ENCODE measurements around the gene NOP16. TPM values are rescaled to one million over a fixed set of nuclear protein-coding genes. Genes with fewer than 3 reads are reported as not detected.
A peak's percentile ranks its signal among the peaks of the same experiment; 100 is the strongest.

NOP16 gene
- total and polyA plus RNA-seq, 8 donors, result 4.3 to 55.8 (median 30.9) TPM; not detected in 1

DNA sequence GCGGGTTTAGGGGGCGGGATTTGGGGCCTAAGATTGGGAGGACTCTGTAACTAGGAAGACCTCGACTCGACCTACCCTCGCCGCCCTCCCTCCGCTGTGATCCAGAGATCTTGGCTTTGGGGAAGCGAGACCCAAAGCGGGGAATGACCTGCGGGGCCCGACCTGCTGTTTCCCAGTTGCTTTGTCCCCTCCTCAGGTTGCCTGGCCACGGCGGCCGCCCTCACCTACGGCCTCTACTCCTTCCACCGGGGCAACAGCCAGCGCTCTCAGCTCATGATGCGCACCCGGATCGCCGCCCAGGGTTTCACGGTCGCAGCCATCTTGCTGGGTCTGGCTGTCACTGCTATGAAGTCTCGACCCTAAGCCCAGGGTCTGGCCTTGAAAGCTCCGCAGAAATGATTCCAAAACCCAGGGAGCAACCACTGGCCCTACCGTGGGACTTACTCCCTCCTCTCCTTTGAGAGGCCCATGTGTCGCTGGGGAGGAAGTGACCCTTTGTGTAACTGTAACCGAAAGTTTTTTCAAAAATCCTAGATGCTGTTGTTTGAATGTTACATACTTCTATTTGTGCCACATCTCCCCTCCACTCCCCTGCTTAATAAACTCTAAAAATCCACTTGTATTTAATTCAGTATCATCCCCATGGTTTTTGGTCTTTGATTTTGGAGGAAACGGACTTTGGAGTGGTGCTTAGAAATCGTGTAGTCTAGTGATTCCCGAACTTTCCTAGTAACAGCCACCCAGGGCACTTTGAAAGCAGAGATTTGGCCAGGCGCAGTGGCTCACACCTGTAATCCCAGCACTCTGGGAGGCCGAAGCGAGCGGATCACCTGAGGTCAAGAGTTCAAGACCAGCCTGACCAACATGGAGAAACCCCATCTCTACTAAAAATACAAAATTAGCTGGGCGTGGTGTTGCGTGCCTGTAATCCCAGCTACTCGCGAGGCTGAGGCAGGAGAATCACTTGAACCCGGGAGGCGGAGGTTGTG lies 1.0 kb upstream of the NOP16 start:
- intact Hi-C loops (cut with DNase I; ENCODE audit: low total_unique reads), result no loop called here
- H3K4me1 ChIP-seq, result peaks cover 16 to 36% (median 31%) of the 10 kb centered on the region in 4 donors
- peaks cover 22 to 66% (median 53%) of the 10 kb centered on the region in 4 donors for H3K36me3 ChIP-seq
- no peaks in the 10 kb centered on the region for H3K27me3 ChIP-seq
- WGBS, 5 donors, result 26 to 41% (median 27%) methylated on average over 27 to 41 of the region's 41 CpGs
- no peak for DNase-seq
- peak; percentile 5 to 93 (median 64) for TF ChIP-seq POLR2AphosphoS5 (IDR thresholded peaks at IDR 0.05)
- TF ChIP-seq POLR2A (IDR thresholded peaks at IDR 0.05), result peak in 1 of 4 donors; percentile 69
- TF ChIP-seq CTCF (IDR thresholded peaks at IDR 0.05), result no peak
- no peak for TF ChIP-seq EP300 (IDR thresholded peaks at IDR 0.05)
- H3K9me3 ChIP-seq, result no peaks in the 10 kb centered on the region
- peak overlapping the region; percentile 71 to 100 (median 92) for H3K4me3 ChIP-seq
- H3K27ac ChIP-seq, result peak overlapping the region; percentile 93 to 98 (median 97)

- Histone ChIP-seq H3K4me3 (peak overlapping the region; percentile 71 to 100 (median 92)), H3K27me3 (no peaks in the 10 kb centered on the region), H3K9me3 (no peaks in the 10 kb centered on the region), H3K27ac (peak overlapping the region; percentile 19 to 98 (median 96)), H3K4me1 (peaks cover 16 to 36% (median 31%) of the 10 kb centered on the region in 4 donors), H3K36me3 (peaks cover 35 to 66% (median 53%) of the 10 kb centered on the region in 4 donors)
- TF ChIP-seq POLR2AphosphoS5 (IDR thresholded peaks at IDR 0.05), result no peak
- TF ChIP-seq EP300 (IDR thresholded peaks at IDR 0.05), result no peak
- TF ChIP-seq CTCF (IDR thresholded peaks at IDR 0.05), result no peak
- TF ChIP-seq POLR2A (IDR thresholded peaks at IDR 0.05), result no peak
- 0 to 2% (median 0%) methylated on average over 21 to 29 of the region's 29 CpGs for WGBS, 5 donors
- peak in 1 of 2 donors; percentile 51 for DNase-seq
- intact Hi-C loops (cut with DNase I; ENCODE audit: low total_unique reads), result no loop called here
These were observed 375 bp downstream of the NOP16 start for GRCh38 chr5:176388003-176388443.

- Histone ChIP-seq H3K9me3 (no peaks in the 10 kb centered on the region), H3K27me3 (no peaks in the 10 kb centered on the region), H3K27ac (peak overlapping the region in 3 of 5 donors; percentile 93 to 98 (median 96)), H3K4me1 (peaks cover 16 to 36% (median 31%) of the 10 kb centered on the region in 4 donors), H3K4me3 (peak overlapping the region; percentile 71 to 100 (median 92)), H3K36me3 (peaks cover 32 to 66% (median 53%) of the 10 kb centered on the region in 4 donors)
- no peak for DNase-seq
- intact Hi-C loops (cut with DNase I; ENCODE audit: low total_unique reads), result no loop called here
- TF ChIP-seq EP300 (IDR thresholded peaks at IDR 0.05) (no peak), CTCF (IDR thresholded peaks at IDR 0.05) (no peak), POLR2A (IDR thresholded peaks at IDR 0.05) (no peak), POLR2AphosphoS5 (IDR thresholded peaks at IDR 0.05) (no peak)
- WGBS, 5 donors, result 32 to 37% (median 35%) methylated on average over 8 of the region's 8 CpGs
These were observed 943 bp downstream of the NOP16 start for GRCh38 chr5:176387384-176387925.

GRCh38 chr5:176386491-176386890 lies 1.9 kb downstream of the NOP16 start:
- 54 to 100% (median 82%) methylated on average over 1 of the region's 1 CpG for WGBS, 5 donors
- no peaks in the 10 kb centered on the region for H3K27me3 ChIP-seq
- peaks cover 16 to 36% (median 33%) of the 10 kb centered on the region in 4 donors for H3K4me1 ChIP-seq
- H3K9me3 ChIP-seq, result no peaks in the 10 kb centered on the region
- no peak overlapping the region for H3K4me3 ChIP-seq
- H3K36me3 ChIP-seq, result peaks cover 29 to 66% (median 53%) of the 10 kb centered on the region in 4 donors
- H3K27ac ChIP-seq, result no peak overlapping the region
- intact Hi-C loops (cut with DNase I; ENCODE audit: low total_unique reads), result no loop called here
- TF ChIP-seq POLR2AphosphoS5 (IDR thresholded peaks at IDR 0.05), result no peak
- no peak for TF ChIP-seq CTCF (IDR thresholded peaks at IDR 0.05)
- TF ChIP-seq EP300 (IDR thresholded peaks at IDR 0.05), result no peak
- TF ChIP-seq POLR2A (IDR thresholded peaks at IDR 0.05), result no peak
- DNase-seq, result no peak
